HG02798 (cell line): ENCODE measurements around the gene WTAP.

Experiments used
- ATAC-seq: cut with Tn5 transposase; IDR thresholded peaks from one replicate; pipeline ENCODE4 v1.9.1; 2021; ENCODE audit warnings: mild to moderate bottlenecking; ENCODE audit not compliant: unreplicated experiment, poor library complexity

Gene WTAP

GRCh38 chr6:159797554-159797953 lies 70.2 kb downstream of the WTAP start:
- ATAC-seq: no peak

- ATAC-seq: no peak
Observed at GRCh38 chr6:159800141-159800865, 73.0 kb downstream of the WTAP start, which contains the start of gene PNLDC1. Gene PNLDC1, plus strand, starts transcription at chr6:159800276. Its CDS starts 32 bp downstream, at chr6:159800308.

GRCh38 chr6:159801935-159802334 lies 74.6 kb downstream of the WTAP start:
- no peak for ATAC-seq

- no peak for ATAC-seq
Observed at GRCh38 chr6:159804504-159804903, 77.2 kb downstream of the WTAP start.

GRCh38 chr6:159805440-159806020 lies 78.2 kb downstream of the WTAP start:
- ATAC-seq: no peak
